ENCODE data around the gene NHLRC1. TPM values are rescaled to one million over a fixed set of nuclear protein-coding genes. Genes with fewer than 3 reads are reported as not detected.

The NHLRC1 gene
- total and polyA plus RNA-seq, 2 experiments from 2014 or later = 1.1 TPM

GRCh38 chr6:18136260-18136659 lies 13.8 kb upstream of the NHLRC1 start (continued):
- TF ChIP-seq ZNF462 (CRISPR knock-in tag; IDR thresholded peaks at IDR 0.05) (no peak), STAT1 (IDR thresholded peaks at IDR 0.05; ENCODE audit: unreplicated experiment) (no peak), CTCF (conservative IDR thresholded peaks at IDR 0.05; ENCODE audit: low read depth in 2 of 2) (no peak), NANOG (IDR thresholded peaks at IDR 0.05; ENCODE audit: borderline replicate concordance) (no peak), JUNB (IDR thresholded peaks at IDR 0.05; ENCODE audit: unreplicated experiment) (no peak)

- Histone ChIP-seq H3F3A (replicated peaks; ENCODE audit: low read depth) (no peaks in the 10 kb centered on the region), H3K4me2 (no peak overlapping the region), H4K20me1 (replicated peaks; ENCODE audit: insufficient read depth) (no peaks in the 10 kb centered on the region), H3K27me3 (ENCODE audit: insufficient read depth) (no peaks in the 10 kb centered on the region), H3K27ac (ENCODE audit: low read depth) (no peak overlapping the region), H3K9me2 (ENCODE audit: insufficient read depth) (no peaks in the 10 kb centered on the region), H3K4me1 (ENCODE audit: insufficient read depth) (no peaks in the 10 kb centered on the region), H2AFZ (no peak overlapping the region), H3K79me2 (replicated peaks; ENCODE audit: insufficient read depth) (no peaks in the 10 kb centered on the region), H3K4me3 (no peak overlapping the region), H3K36me3 (ENCODE audit: insufficient read depth) (peaks cover 14% of the 10 kb centered on the region)
- Mint-ChIP-seq H3K27ac (no peak overlapping the region), H3K4me1 (no peaks in the 10 kb centered on the region), H3K9me3 (no peaks in the 10 kb centered on the region), H3K4me3 (no peak overlapping the region), H3K36me3 (ENCODE audit: low read depth) (peaks cover 31% of the 10 kb centered on the region), H3K27me3 (ENCODE audit: insufficient read depth, low read depth, poor library complexity) (no peaks in the 10 kb centered on the region)
- ATAC-seq = no peak
- DNase-seq (ENCODE audit: low spot score) = no peak
- TF ChIP-seq CREB1 (CRISPR knock-in tag; IDR thresholded peaks at IDR 0.05; ENCODE audit: low read depth) (no peak), ZNF462 (CRISPR knock-in tag; IDR thresholded peaks at IDR 0.05) (no peak), JUNB (IDR thresholded peaks at IDR 0.05; ENCODE audit: unreplicated experiment) (no peak)
Observed at GRCh38 chr6:18135171-18135570, 12.7 kb upstream of the NHLRC1 start.

Measured in GM23338 (cell line).